Loucy (cell line): Measurements from ENCODE around the gene ITPRIP.
A peak's percentile ranks its signal among the peaks of the same experiment; 100 is the strongest.

ENCODE experiments used
- EZH2phosphoT487 ChIP-seq: fragments of 200-600 bp; IDR thresholded peaks from 2 replicates; pipeline ENCODE4 v1.6.1; 2018; ENCODE audit warnings: antibody characterized with exemption, mild to moderate bottlenecking, moderate library complexity, borderline replicate concordance
- TF ChIP-seq, protein P1 (sequence below): fragments of 200-600 bp; sonication (generic); conservative IDR thresholded peaks from 2 replicates; pipeline ENCODE4 v1.5.1; 2014; ENCODE audit warnings: mild to moderate bottlenecking, antibody characterized with exemption, low read length

DNA sequence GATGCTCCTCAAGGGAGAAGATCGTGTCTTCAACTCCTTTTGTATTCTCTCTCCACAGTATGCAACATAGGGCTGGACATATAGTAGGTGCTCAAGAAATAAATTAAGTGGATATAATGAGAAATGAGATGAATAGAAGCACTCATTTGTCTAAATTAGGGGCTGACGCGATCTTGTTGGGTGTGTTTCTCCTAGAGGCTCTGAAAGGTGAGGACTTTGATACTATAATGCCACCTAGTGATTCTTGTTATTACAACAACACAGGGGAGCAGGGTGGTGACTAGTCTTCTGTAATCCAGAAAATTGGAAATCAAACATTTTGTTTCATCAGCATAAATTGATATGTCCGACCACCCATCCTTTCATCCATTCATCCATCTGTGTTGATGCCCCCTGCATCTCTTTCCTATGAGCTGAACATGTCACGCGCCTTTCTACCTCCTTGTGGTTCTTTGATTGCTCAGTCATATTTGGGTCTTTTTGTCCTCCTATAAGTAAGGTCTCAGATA is 11.9 kb upstream of the ITPRIP start:
- TF ChIP-seq, protein P1, sequence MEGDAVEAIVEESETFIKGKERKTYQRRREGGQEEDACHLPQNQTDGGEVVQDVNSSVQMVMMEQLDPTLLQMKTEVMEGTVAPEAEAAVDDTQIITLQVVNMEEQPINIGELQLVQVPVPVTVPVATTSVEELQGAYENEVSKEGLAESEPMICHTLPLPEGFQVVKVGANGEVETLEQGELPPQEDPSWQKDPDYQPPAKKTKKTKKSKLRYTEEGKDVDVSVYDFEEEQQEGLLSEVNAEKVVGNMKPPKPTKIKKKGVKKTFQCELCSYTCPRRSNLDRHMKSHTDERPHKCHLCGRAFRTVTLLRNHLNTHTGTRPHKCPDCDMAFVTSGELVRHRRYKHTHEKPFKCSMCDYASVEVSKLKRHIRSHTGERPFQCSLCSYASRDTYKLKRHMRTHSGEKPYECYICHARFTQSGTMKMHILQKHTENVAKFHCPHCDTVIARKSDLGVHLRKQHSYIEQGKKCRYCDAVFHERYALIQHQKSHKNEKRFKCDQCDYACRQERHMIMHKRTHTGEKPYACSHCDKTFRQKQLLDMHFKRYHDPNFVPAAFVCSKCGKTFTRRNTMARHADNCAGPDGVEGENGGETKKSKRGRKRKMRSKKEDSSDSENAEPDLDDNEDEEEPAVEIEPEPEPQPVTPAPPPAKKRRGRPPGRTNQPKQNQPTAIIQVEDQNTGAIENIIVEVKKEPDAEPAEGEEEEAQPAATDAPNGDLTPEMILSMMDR, result peak; percentile 81
- TF ChIP-seq EZH2phosphoT487, result no peak
